OCI-LY1 (cell line): Measurements from ENCODE around the gene NCF2.

Experiments
- CTCF ChIP-seq: fragments of 200-600 bp; sonication (generic), shearing (Covaris generic); IDR thresholded peaks from 2 replicates; pipeline ENCODE4 v1.5.1; 2017; ENCODE audit warnings: mild to moderate bottlenecking, antibody characterized with exemption, low read length, moderate library complexity, mixed read lengths
- EZH2 ChIP-seq: fragments of 200-600 bp; sonication (generic), shearing (Covaris generic); IDR thresholded peaks from 2 replicates; pipeline ENCODE4 v1.8.0; 2017; ENCODE audit warnings: borderline replicate concordance, mixed run types, mild to moderate bottlenecking, antibody characterized with exemption, low read length, moderate library complexity, mixed read lengths

GRCh38 chr1:183635606-183636333 lies 45.5 kb upstream of the NCF2 start, which contains the start of gene ARPC5:
- no peak for TF ChIP-seq CTCF
- TF ChIP-seq EZH2 = no peak
